Testis (tissue), 3 donors: Measurements from ENCODE around the gene NCKAP5. TPM values are rescaled to one million over a fixed set of nuclear protein-coding genes. Genes with fewer than 3 reads are reported as not detected.

Experiments
- DNase-seq: peaks from one replicate; pipeline ENCODE4 v3.0.0-alpha.2; 2019
- H3K27ac ChIP-seq, 2 donors: fragments of 200-600 bp; sonication (generic); one replicate each; pipeline ENCODE4 v1.5.1; 2019
- H3K27me3 ChIP-seq: fragments of 200-600 bp; sonication (generic); one replicate; pipeline ENCODE4 v1.5.1; 2019
- H3K36me3 ChIP-seq: fragments of 200-600 bp; sonication (generic); one replicate; pipeline ENCODE4 v1.5.1; 2017; ENCODE audit warnings: low read depth; ENCODE audit errors: missing control alignments
- H3K4me1 ChIP-seq: fragments of 200-600 bp; sonication (generic); one replicate; pipeline ENCODE4 v1.5.1; 2019
- H3K4me3 ChIP-seq, 2 donors: fragments of 200-600 bp; sonication (generic); one replicate each; pipeline ENCODE4 v1.5.1; 2017 to 2019
- H3K9me3 ChIP-seq: fragments of 200-600 bp; sonication (generic); one replicate; pipeline ENCODE4 v1.5.1; 2017
- CTCF ChIP-seq, 3 experiments: fragments of 450-650 bp in 2 of 3; fragments of 200-600 bp in 1 of 3; sonication (generic) in 1 of 3; IDR thresholded peaks; one replicate each; pipeline ENCODE4 v1.5.1; 2016 to 2019; ENCODE audit warnings: antibody characterized with exemption in 3 of 3, mild to moderate bottlenecking in 2 of 3, moderate library complexity in 1 of 3
- POLR2A ChIP-seq: fragments of 450-650 bp; IDR thresholded peaks from one replicate; pipeline ENCODE4 v1.6.1; 2017; ENCODE audit warnings: antibody characterized with exemption, mild to moderate bottlenecking, moderate library complexity
- WGBS, 2 donors: methylation state at CpG; one replicate each; pipeline ENCODE4 v1.1.5; 2018; 5-methylcytosine and 5-hydroxymethylcytosine counted together
- intact Hi-C: fragments of 100-400 bp; cut with DNase I; formaldehyde crosslinking; loops from one replicate; pipeline ENCODE4 v1.15.1; 2023; ENCODE audit warnings: low total_unique reads
- polyA plus RNA-seq: library from polyadenylated mRNA; stranded (reverse); fragments of 350-450 nt; fragmentation: Illumina TruSeq; extraction: RNeasy Lipid Tissue Mini Kit (QIAGEN cat#74804); gene quantifications from one replicate; pipeline ENCODE4 v1.2.3, GENCODE V29; 2014; ENCODE audit warnings: low read depth, low replicate concordance; ENCODE audit not compliant: insufficient read depth
- total RNA-seq, 2 donors: library from RNA; depleted of rRNA; stranded (reverse); fragments of >200 nt; gene quantifications; one replicate each; pipeline ENCODE4 v1.2.3, GENCODE V29; 2016

NCKAP5 gene
- total and polyA plus RNA-seq, 3 donors from 2014 or later = 3.0 to 7.6 (median 6.3) TPM

DNA sequence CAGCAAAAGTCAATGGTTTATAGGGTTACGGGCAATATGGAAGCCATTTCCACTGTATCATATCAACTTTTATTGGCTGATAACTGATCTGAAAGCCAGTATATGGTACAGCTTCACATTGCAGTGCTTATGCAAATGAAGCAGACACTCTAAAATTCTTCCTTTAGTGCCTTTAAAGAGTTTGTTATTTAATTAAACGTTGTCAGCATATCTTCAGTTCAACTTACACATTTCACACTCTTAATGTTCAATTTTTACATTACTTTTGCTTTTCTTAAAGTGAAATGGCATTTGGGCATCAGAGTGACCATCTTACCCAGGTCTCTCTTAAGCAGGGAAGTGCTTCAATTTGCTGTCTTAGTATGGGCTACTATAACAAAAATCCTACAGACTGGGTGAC lies 420.1 kb downstream of the NCKAP5 start:
- Histone ChIP-seq H3K4me3 (no peak overlapping the region), H3K27me3 (no peaks in the 10 kb centered on the region), H3K9me3 (no peaks in the 10 kb centered on the region), H3K36me3 (no peaks in the 10 kb centered on the region), H3K27ac (no peak overlapping the region), H3K4me1 (no peaks in the 10 kb centered on the region)
- no peak for DNase-seq
- intact Hi-C loops = no loop called here
- no peak for TF ChIP-seq POLR2A
- TF ChIP-seq CTCF (IDR thresholded peaks at IDR 0.05) = no peak
- 88 to 90% methylated on average over 2 of the region's 2 CpGs for WGBS, 2 donors

- no peak overlapping the region for H3K27ac ChIP-seq
- TF ChIP-seq POLR2A (no peak), CTCF (IDR thresholded peaks at IDR 0.05) (no peak)
- H3K4me3 ChIP-seq = no peak overlapping the region
- intact Hi-C loops = no loop called here
- H3K9me3 ChIP-seq = no peaks in the 10 kb centered on the region
- 73 to 84% methylated on average over 1 of the region's 1 CpG for WGBS, 2 donors
- DNase-seq = no peak
- H3K4me1 ChIP-seq = no peaks in the 10 kb centered on the region
- H3K27me3 ChIP-seq = no peaks in the 10 kb centered on the region
- H3K36me3 ChIP-seq = no peaks in the 10 kb centered on the region
Measured at GRCh38 chr2:133146893-133147292, 421.4 kb downstream of the NCKAP5 start.

DNA sequence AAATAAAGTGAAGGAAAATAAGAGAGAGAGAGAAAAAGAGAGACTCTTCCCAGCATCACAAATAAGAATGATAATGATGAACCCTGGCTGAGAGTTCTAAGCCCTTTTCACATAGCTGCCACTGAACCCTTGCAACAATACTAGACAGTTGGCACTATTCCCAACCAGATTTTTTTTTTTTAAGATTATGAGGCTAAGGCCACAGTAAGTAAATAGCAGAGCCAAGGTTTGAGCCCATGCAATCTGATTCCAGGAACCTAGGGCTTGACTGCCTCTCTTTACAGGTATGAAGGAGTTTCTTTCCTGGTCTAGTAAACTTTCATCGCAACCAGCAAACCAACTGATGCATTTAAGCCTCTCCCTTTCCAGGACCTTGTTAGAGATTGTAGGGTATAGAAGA lies 424.6 kb downstream of the NCKAP5 start:
- Histone ChIP-seq H3K27ac (no peak overlapping the region), H3K27me3 (no peaks in the 10 kb centered on the region), H3K36me3 (no peaks in the 10 kb centered on the region), H3K4me3 (no peak overlapping the region), H3K9me3 (no peaks in the 10 kb centered on the region), H3K4me1 (no peaks in the 10 kb centered on the region)
- DNase-seq = no peak
- 95 to 97% methylated on average over 1 of the region's 1 CpG for WGBS, 2 donors
- intact Hi-C loops = no loop called here
- no peak for TF ChIP-seq CTCF (IDR thresholded peaks at IDR 0.05)
- TF ChIP-seq POLR2A = no peak

- H3K27ac ChIP-seq = no peak overlapping the region
- H3K27me3 ChIP-seq = no peaks in the 10 kb centered on the region
- TF ChIP-seq CTCF (IDR thresholded peaks at IDR 0.05) = no peak
- TF ChIP-seq POLR2A = no peak
- H3K9me3 ChIP-seq = no peaks in the 10 kb centered on the region
- H3K36me3 ChIP-seq = no peaks in the 10 kb centered on the region
- H3K4me1 ChIP-seq = no peaks in the 10 kb centered on the region
- WGBS, 2 donors = 94 to 97% methylated on average over 3 of the region's 3 CpGs
- no peak overlapping the region for H3K4me3 ChIP-seq
- intact Hi-C loops = no loop called here
- no peak for DNase-seq
Measured at GRCh38 chr2:133142087-133142486, 426.2 kb downstream of the NCKAP5 start.

- DNase-seq = no peak
- Histone ChIP-seq H3K27me3 (no peaks in the 10 kb centered on the region), H3K4me1 (no peaks in the 10 kb centered on the region), H3K27ac (no peak overlapping the region), H3K4me3 (no peak overlapping the region), H3K36me3 (no peaks in the 10 kb centered on the region), H3K9me3 (no peaks in the 10 kb centered on the region)
- 93 to 98% methylated on average over 1 of the region's 1 CpG for WGBS, 2 donors
- intact Hi-C loops = no loop called here
- TF ChIP-seq CTCF (IDR thresholded peaks at IDR 0.05) = no peak
Measured at GRCh38 chr2:133140620-133141019, 427.6 kb downstream of the NCKAP5 start.
